ENCODE results near the gene GAREM1.
A peak's percentile ranks its signal among the peaks of the same experiment; 100 is the strongest.

DNA sequence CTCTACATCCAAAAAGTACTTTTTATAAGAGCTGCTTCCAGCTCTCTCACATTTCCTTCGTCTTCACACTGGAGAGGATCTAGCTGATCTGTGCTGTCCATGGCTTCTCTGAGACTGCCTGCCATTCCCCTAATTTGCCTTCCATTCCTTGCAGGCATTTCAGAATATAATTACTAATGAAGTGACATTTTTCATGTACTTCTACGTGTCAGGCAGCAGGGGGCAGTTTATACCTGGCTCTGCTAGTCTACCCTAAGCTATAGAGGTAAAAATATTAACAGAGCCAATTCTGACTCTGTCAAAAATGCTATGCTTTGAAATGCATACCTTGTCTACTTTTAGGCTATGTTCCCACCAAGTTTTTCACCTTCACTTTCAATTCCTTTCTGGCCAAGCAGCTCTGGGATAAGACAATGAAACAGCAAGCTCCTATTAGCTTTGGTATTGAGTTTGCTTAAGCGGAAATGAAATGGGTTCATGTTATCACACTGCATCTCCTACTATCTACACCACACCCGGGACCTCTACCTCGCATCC, 198.9 kb downstream of the GAREM1 start:
- TF ChIP-seq, protein P1, sequence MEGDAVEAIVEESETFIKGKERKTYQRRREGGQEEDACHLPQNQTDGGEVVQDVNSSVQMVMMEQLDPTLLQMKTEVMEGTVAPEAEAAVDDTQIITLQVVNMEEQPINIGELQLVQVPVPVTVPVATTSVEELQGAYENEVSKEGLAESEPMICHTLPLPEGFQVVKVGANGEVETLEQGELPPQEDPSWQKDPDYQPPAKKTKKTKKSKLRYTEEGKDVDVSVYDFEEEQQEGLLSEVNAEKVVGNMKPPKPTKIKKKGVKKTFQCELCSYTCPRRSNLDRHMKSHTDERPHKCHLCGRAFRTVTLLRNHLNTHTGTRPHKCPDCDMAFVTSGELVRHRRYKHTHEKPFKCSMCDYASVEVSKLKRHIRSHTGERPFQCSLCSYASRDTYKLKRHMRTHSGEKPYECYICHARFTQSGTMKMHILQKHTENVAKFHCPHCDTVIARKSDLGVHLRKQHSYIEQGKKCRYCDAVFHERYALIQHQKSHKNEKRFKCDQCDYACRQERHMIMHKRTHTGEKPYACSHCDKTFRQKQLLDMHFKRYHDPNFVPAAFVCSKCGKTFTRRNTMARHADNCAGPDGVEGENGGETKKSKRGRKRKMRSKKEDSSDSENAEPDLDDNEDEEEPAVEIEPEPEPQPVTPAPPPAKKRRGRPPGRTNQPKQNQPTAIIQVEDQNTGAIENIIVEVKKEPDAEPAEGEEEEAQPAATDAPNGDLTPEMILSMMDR (IDR thresholded peaks at IDR 0.05; ENCODE audit: low read depth, low read length): peak; percentile 56
- TF ChIP-seq POLR2A (IDR thresholded peaks at IDR 0.05; ENCODE audit: extremely low read depth, insufficient read length) (no peak), MYC (IDR thresholded peaks at IDR 0.05; ENCODE audit: low read depth, low read length) (no peak)

All from NB4 (cell line).